ENCODE results near the gene ADSL.

ADSL gene

GRCh38 chr22:40422558-40423309 is 76.4 kb downstream of the ADSL start:
- FAIRE-seq, result no peak
- no peak for TF ChIP-seq CTCF (IDR thresholded peaks at IDR 0.05; ENCODE audit: insufficient read depth, missing control alignments)
- no peak for DNase-seq (ENCODE audit: insufficient read length, low spot score)

GRCh38 chr22:40423310-40423688 is 77.0 kb downstream of the ADSL start:
- no peak for FAIRE-seq
- TF ChIP-seq CTCF (IDR thresholded peaks at IDR 0.05; ENCODE audit: insufficient read depth, missing control alignments), result no peak
- no peak for DNase-seq (ENCODE audit: insufficient read length, low spot score)

- no peak for FAIRE-seq
- no peak for DNase-seq (ENCODE audit: insufficient read length, low spot score)
- TF ChIP-seq CTCF (IDR thresholded peaks at IDR 0.05; ENCODE audit: insufficient read depth, missing control alignments), result no peak
Measured at GRCh38 chr22:40423882-40424640, 77.8 kb downstream of the ADSL start.

- no peak for TF ChIP-seq CTCF (IDR thresholded peaks at IDR 0.05; ENCODE audit: insufficient read depth, missing control alignments)
- DNase-seq (ENCODE audit: insufficient read length, low spot score), result no peak
- FAIRE-seq, result no peak
Measured at GRCh38 chr22:40425082-40425481, 78.8 kb downstream of the ADSL start.

GRCh38 chr22:40426594-40427333 is 80.5 kb downstream of the ADSL start:
- DNase-seq (ENCODE audit: insufficient read length, low spot score), result no peak
- FAIRE-seq, result no peak
- no peak for TF ChIP-seq CTCF (IDR thresholded peaks at IDR 0.05; ENCODE audit: insufficient read depth, missing control alignments)

GRCh38 chr22:40428796-40429195 is 82.5 kb downstream of the ADSL start:
- no peak for TF ChIP-seq CTCF (IDR thresholded peaks at IDR 0.05; ENCODE audit: insufficient read depth, missing control alignments)
- FAIRE-seq, result no peak

More at GRCh38 chr22:40428796-40429195, 82.5 kb downstream of the ADSL start:
- no peak for DNase-seq (ENCODE audit: insufficient read length, low spot score)

Measured in D721Med (cell line).